GM18909 (cell line): ENCODE results near the gene NEDD9.

Source experiments
- ATAC-seq: cut with Tn5 transposase; IDR thresholded peaks from one replicate; pipeline ENCODE4 v1.9.1; 2021; ENCODE audit warnings: mild to moderate bottlenecking; ENCODE audit not compliant: unreplicated experiment, poor library complexity

Gene NEDD9

DNA sequence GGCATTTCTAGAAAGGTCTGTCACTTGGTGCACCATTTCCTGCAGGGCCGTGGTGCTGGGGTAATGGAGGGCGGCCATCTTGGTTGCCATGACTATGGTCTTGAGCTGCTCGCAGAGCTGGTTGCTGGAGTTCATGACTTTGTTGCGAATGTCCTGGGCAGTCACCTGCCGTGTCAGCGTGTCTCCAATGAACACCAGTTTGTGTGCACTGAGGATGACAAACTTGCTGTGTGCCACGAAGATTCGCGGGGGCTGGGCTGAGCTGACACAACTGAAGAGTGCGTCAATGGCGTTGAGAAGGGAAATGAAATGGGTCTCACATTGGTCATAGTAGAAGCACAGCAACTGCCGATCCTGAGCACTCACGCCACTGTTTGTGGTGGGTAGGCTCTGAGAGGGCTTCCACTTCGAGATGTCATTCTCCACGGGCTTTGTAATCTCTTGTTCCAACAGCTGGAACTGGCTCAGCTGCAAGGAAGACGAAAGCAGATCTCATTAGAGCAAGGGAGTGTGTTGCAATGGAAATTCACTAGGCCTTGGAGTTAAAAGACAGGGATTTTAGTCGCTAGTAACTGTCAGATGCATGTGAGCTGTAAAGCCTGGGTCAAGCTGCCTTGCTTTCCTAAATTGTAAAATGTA, 47.1 kb downstream of the NEDD9 start:
- no peak for ATAC-seq

DNA sequence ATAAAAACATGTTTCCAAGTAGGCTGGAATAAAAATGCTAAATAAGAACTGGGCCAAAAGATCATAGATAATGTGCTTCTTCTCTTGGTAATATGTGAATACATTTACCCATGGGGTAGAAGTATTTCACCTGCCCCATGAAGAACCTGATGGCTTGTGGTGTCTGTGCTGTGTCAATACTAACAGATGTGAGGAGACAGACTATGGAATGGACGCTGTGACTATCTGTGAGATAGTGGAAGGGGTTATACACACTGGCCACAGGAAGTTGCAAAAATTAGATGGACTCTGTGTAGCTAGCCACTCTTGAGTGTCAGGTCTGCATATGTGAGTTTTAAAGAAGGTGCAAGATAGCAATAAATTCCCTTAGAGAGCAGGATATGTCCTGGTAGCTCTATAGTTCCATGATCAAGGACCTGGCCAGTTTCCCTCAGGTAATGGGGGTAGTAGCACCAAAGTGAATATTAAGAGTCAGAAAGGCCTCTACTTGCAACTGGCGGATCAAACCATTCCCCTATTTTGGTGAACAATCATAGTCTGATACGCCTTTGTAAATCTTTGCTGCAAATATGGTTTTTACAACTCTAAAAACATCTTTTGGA, 48.6 kb downstream of the NEDD9 start:
- ATAC-seq, result no peak

GRCh38 chr6:11181478-11182136, 50.9 kb downstream of the NEDD9 start:
- ATAC-seq, result no peak

DNA sequence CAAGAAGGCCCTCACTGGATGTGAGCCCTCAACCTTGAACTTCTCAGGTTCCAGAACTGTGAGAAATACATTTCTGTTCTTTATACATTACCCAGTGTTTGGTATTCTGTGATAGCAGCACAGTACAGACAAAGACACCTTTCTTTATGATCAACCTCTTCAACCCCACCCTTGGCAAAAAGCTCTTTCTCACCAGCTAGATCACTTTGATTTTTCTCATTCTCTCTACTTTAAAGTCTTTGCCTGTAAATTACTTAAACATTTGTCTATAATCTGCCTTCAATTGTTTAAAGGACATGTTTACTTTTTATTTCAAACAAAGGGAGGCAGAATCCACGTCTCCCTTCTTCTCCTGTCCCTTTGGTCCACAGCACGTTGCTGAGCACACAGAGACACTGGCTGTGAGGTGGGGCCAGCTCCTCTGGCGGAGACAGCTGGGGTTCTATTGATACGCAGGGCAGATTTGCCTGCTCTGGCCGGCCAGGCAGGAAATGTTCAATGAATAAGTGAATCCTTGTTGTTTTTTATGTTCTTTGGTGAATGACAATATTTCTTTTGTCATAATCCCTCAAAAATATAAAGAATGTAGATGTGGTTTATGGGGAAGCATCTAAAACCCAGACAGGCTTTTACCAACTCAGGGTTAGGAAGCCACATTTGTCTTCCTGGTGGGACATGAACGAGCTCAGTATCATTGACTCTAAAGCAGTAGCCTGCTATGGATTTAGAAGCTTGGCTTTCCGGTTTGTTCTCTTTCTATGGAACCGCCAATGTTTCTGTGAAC, 52.9 kb downstream of the NEDD9 start:
- ATAC-seq, result no peak

DNA sequence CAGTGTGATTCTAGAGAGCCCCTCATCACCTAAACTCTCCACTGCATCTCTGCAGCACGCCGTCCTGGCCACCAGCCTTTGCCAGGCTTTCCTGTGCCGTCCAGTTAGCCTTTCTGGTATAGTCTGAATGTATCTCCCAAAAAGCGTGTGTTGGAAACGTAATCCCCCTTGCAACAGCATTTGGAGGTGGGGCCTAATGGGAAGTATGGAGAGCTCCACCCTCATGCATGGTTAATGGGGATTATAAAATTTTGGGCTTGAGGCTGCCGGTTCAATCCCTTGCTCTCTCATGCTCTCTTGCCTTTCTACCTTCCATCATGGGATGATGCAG, 53.4 kb downstream of the NEDD9 start:
- ATAC-seq, result no peak

GRCh38 chr6:11177271-11177670, 55.2 kb downstream of the NEDD9 start:
- ATAC-seq, result no peak

DNA sequence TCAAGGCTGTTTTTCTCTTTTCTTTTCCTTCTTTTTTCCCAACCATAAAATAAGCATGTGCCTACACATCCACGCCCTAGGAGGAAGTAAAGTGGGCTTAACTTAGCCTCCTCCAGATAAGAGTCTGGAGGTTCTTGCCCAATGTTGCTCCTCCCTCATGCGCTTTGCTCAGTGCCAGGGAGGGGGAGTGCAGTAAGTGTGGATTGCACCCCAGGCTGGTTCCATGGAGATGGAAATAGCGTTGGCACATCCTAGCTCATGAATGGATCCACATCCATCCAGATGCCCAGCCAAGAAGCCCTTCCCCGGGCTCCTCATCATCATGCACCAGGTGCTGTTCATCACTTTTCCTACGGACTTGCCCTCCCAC, 58.2 kb downstream of the NEDD9 start:
- ATAC-seq, result no peak

GRCh38 chr6:11172501-11173327, 59.8 kb downstream of the NEDD9 start:
- peak; percentile 47 for ATAC-seq

DNA sequence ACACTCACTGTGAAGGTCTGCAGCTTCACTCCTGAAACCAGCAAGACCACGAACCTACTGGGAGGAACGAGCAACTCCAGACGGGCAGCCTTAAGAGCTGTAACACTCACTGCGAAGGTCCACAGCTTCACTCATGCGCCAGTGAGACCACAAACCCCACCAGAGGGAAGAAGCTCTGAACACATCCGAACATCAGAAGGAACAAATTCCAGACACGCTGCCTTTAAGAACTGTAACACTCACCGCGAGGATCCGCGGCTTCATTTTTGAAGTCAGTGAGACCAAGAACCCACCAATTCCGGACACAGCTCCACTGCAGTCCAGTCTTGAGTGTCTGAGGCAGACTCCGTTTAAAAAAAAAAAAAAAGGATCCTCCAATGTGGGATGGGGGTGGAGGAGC, 60.5 kb downstream of the NEDD9 start:
- ATAC-seq, result no peak

GRCh38 chr6:11168091-11168635, 64.3 kb downstream of the NEDD9 start:
- ATAC-seq, result no peak

DNA sequence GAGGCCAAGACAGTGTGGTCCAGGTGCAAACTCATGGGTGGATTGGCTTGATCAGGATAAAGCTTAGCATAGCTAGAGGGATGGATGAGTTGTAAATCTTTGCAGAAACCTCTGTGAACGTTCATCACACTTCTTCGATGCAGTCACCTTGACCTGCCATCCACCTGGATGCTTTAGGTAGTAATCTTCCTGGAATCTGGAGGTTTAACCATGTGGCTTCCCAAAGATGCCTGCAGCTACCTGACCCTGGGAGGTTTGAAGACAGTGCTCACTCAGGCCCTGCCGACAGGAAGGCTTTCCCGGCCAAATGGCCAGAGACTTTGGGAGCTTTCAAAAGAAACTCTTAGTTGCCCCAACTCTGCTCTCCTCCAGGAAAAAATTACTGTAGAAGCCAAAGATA, 65.5 kb downstream of the NEDD9 start:
- no peak for ATAC-seq

DNA sequence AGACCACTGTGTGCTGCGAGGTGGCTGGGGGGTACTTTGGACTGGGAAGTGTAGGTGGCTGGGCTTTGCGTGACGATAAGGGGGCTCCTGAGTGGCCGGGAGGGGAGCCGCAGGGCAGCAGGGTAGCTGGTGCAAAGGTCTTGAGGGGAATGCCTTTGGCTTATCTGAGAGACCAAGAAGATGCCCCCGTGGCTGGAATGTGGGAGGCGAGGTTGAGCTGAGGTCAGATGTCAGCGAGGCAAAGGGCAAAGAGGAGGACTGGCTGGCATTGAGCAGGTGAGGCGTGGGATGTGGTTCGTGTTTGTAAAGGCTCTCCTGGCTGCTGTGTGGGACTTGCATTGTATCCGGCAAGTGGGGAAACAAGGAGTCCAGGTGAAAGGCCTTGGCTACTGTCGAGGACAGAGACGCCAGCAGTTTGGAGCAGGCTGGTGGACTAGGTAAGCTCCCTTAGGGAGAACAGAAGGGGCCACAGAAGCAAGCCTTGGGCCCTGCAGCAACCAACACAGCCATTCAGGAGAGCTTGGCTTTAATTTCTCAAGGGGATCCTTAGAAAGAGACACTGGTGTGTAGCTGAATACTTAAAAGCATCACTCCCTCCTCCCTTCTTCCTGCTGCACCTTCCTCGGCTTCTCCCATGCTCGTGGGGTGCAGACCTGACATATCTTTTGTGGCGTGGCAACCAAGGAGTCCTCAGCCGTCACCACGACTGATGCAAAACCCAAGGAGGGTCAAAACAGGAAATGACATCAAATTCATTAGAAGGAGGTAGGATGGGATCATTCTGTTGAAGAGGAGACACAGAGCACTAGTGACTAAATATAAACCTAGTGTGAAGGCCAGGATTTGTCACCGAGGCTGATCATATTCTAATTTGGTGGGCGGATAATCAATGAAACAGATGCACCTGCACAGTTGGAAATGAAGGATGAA, 67.5 kb downstream of the NEDD9 start:
- ATAC-seq, result no peak

DNA sequence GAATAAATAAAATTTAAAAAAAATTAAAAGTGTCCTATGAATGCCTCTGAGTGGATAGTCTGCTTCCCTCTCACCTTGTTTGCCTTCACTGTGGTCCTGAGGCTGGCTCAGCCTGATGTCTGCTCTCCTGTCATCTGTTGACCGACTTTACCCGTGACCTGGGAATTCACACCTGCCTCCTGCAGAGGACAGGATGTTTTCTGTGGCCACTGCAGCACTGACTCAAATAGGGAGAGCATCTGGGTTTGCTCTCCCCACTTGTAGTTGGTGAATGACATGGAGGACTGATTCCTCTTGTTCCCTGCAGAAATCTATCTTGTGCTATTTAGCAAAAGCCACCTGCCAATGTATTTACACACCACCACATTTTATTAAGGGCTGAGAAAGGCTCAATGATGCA, 68.5 kb downstream of the NEDD9 start:
- no peak for ATAC-seq

GRCh38 chr6:11162262-11162661, 70.2 kb downstream of the NEDD9 start:
- no peak for ATAC-seq

DNA sequence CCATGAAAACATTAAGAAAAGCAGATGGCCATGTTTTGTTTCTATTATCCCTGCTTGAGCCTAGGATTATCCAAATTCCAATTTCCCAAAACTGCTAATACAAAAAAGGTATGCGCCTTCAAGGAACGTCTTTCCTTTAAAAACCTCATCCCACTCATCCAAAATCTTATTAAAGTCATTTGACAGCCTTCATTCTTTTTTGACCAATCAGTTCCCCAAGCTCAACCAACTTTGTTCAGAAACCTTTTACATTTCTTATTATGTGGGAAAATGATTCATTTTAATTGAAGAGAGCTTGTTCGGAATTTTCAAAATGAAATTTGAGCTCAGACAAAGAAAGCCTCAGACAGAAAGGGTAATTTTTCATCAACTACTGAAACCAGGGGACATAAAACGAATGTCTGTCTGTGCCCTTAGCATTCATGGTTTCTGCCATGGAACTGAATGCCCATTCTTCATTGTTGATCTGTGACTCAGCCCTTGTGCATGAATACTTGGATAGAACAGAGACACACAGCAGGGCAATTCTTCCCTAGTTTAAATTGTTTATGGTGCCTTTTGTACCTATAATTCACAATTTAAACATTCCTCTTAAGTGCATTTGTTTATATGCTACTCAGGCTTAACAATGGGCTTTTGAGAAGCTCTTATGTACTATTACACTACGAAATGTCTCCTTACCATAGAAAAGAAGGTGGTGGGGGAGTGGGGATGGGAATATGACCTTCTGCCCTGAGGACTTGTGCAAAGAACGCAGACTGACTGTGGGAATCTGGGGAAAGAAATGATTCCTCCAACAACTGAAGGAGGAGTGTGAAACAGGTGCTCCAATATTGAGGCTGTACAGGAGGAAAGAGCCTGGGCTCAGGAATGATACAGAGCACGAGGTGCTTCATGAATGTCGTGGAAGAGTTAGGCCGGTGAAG, 71.2 kb downstream of the NEDD9 start:
- ATAC-seq, result no peak

DNA sequence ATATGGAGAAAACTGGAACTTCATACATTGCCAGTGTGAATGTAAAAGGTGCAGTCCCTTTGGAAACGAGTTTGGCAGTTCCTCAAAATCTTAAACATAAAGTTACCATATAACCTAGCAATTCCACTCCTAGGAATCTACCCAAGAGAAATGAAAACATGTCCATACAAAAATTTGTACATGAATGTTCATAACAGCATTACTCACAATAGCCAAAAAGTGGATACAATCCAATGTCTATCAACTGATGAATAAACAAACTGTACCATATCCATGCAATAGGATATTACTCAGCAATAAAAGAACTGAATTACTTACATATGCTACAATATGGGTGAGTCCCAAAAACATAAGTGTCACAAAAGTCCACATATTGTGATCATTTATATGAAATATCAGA, 72.3 kb downstream of the NEDD9 start:
- ATAC-seq, result no peak

GRCh38 chr6:11155589-11155988, 76.9 kb downstream of the NEDD9 start:
- no peak for ATAC-seq

DNA sequence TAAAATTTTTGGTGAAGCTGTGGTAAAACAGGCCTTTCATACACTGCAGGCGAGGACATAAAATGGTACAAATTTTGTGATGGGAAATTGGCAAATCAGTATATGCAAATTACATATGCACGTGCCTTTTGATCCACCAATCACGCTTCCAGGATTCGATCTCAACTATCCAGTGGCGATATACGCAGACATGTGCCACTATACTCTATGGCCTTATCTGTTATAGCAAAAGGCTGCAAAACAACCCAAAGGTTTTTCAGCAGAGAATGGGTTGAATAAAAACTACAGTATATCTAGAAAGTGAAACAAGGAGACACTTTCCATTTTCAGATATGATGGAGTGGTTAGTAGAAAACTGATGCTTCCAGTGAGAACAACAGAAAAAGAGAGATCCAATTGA, 79.0 kb downstream of the NEDD9 start:
- ATAC-seq, result no peak
